ENCODE measurements around the gene ZFPM1.
"Not testable (repeated sequence)": the region's sequence is repeated elsewhere in the genome, so short reads cannot be mapped to it uniquely, and the experiment has no call there.

The ZFPM1 gene

GRCh38 chr16:88479793-88480760, 27.0 kb downstream of the ZFPM1 start:
- Histone ChIP-seq H3K9ac (ENCODE audit: insufficient read length) (no peak overlapping the region), H3K9me3 (ENCODE audit: low read depth, low read length) (no peaks in the 10 kb centered on the region), H3K36me3 (ENCODE audit: insufficient read depth, low read length) (no peaks in the 10 kb centered on the region), H3K27ac (no peak overlapping the region), H3K4me3 (no peak overlapping the region)
- TF ChIP-seq EZH2 (IDR thresholded peaks at IDR 0.05) (no peak), POLR2AphosphoS5 (IDR thresholded peaks at IDR 0.05; ENCODE audit: borderline replicate concordance, low read depth, low read length) (no peak), FOXP2 (optimal IDR thresholded peaks at IDR 0.05; ENCODE audit: control extremely low read depth, extremely low read length, insufficient read depth) (no peak)
- no peak for DNase-seq (ENCODE audit: low read depth, low spot score)

GRCh38 chr16:88480829-88481228, 27.7 kb downstream of the ZFPM1 start:
- Histone ChIP-seq H3K9ac (ENCODE audit: insufficient read length) (no peak overlapping the region), H3K36me3 (ENCODE audit: insufficient read depth, low read length) (no peaks in the 10 kb centered on the region), H3K4me3 (no peak overlapping the region), H3K9me3 (ENCODE audit: low read depth, low read length) (no peaks in the 10 kb centered on the region), H3K27ac (no peak overlapping the region)
- TF ChIP-seq POLR2AphosphoS5 (IDR thresholded peaks at IDR 0.05; ENCODE audit: borderline replicate concordance, low read depth, low read length) (no peak), EZH2 (IDR thresholded peaks at IDR 0.05) (no peak), FOXP2 (optimal IDR thresholded peaks at IDR 0.05; ENCODE audit: control extremely low read depth, extremely low read length, insufficient read depth) (no peak)
- no peak for DNase-seq (ENCODE audit: low read depth, low spot score)

- Histone ChIP-seq H3K27ac (no peak overlapping the region), H3K36me3 (ENCODE audit: insufficient read depth, low read length) (no peaks in the 10 kb centered on the region), H3K9me3 (ENCODE audit: low read depth, low read length) (no peaks in the 10 kb centered on the region), H3K9ac (ENCODE audit: insufficient read length) (no peak overlapping the region), H3K4me3 (no peak overlapping the region)
- DNase-seq (ENCODE audit: low read depth, low spot score), result no peak
- TF ChIP-seq FOXP2 (optimal IDR thresholded peaks at IDR 0.05; ENCODE audit: control extremely low read depth, extremely low read length, insufficient read depth) (no peak), POLR2AphosphoS5 (IDR thresholded peaks at IDR 0.05; ENCODE audit: borderline replicate concordance, low read depth, low read length) (no peak), EZH2 (IDR thresholded peaks at IDR 0.05) (no peak)
Measured at GRCh38 chr16:88481851-88482250, 28.8 kb downstream of the ZFPM1 start.

GRCh38 chr16:88482630-88483391, 29.7 kb downstream of the ZFPM1 start:
- no peak overlapping the region for H3K27ac ChIP-seq
- H3K36me3 ChIP-seq (ENCODE audit: insufficient read depth, low read length), result no peaks in the 10 kb centered on the region
- no peak overlapping the region for H3K9ac ChIP-seq (ENCODE audit: insufficient read length)

GRCh38 chr16:88483392-88483641, 30.2 kb downstream of the ZFPM1 start:
- Histone ChIP-seq H3K36me3 (ENCODE audit: insufficient read depth, low read length) (no peaks in the 10 kb centered on the region), H3K4me3 (no peak overlapping the region), H3K27ac (no peak overlapping the region), H3K9ac (ENCODE audit: insufficient read length) (no peak overlapping the region), H3K9me3 (ENCODE audit: low read depth, low read length) (no peaks in the 10 kb centered on the region)
- no peak for TF ChIP-seq EZH2 (IDR thresholded peaks at IDR 0.05)
- TF ChIP-seq FOXP2 (optimal IDR thresholded peaks at IDR 0.05; ENCODE audit: control extremely low read depth, extremely low read length, insufficient read depth), result no peak
- no peak for TF ChIP-seq POLR2AphosphoS5 (IDR thresholded peaks at IDR 0.05; ENCODE audit: borderline replicate concordance, low read depth, low read length)
- DNase-seq (ENCODE audit: low read depth, low spot score), result no peak

More at GRCh38 chr16:88482630-88483391, 29.7 kb downstream of the ZFPM1 start:
- H3K9me3 ChIP-seq (ENCODE audit: low read depth, low read length), result no peaks in the 10 kb centered on the region
- no peak overlapping the region for H3K4me3 ChIP-seq
- no peak for DNase-seq (ENCODE audit: low read depth, low spot score)
- no peak for TF ChIP-seq POLR2AphosphoS5 (IDR thresholded peaks at IDR 0.05; ENCODE audit: borderline replicate concordance, low read depth, low read length)
- TF ChIP-seq FOXP2 (optimal IDR thresholded peaks at IDR 0.05; ENCODE audit: control extremely low read depth, extremely low read length, insufficient read depth), result no peak

- TF ChIP-seq POLR2AphosphoS5 (IDR thresholded peaks at IDR 0.05; ENCODE audit: borderline replicate concordance, low read depth, low read length), result no peak
- no peak for TF ChIP-seq EZH2 (IDR thresholded peaks at IDR 0.05)
- TF ChIP-seq FOXP2 (optimal IDR thresholded peaks at IDR 0.05; ENCODE audit: control extremely low read depth, extremely low read length, insufficient read depth), result no peak
Measured at GRCh38 chr16:88484505-88485365, 31.7 kb downstream of the ZFPM1 start.

GRCh38 chr16:88485366-88485741, 32.3 kb downstream of the ZFPM1 start:
- not testable (repeated sequence) for DNase-seq (ENCODE audit: low read depth, low spot score); H3K27ac ChIP-seq; H3K9me3 ChIP-seq (ENCODE audit: low read depth, low read length); H3K4me3 ChIP-seq; H3K36me3 ChIP-seq (ENCODE audit: insufficient read depth, low read length); H3K9ac ChIP-seq (ENCODE audit: insufficient read length)

More at GRCh38 chr16:88484505-88485365, 31.7 kb downstream of the ZFPM1 start:
- Histone ChIP-seq H3K9me3 (ENCODE audit: low read depth, low read length) (no peaks in the 10 kb centered on the region), H3K4me3 (no peak overlapping the region), H3K9ac (ENCODE audit: insufficient read length) (no peak overlapping the region), H3K36me3 (ENCODE audit: insufficient read depth, low read length) (no peaks in the 10 kb centered on the region), H3K27ac (no peak overlapping the region)
- no peak for DNase-seq (ENCODE audit: low read depth, low spot score)
